CD4-positive, alpha-beta T cell treated with Interleukin-12 subunit alpha and Interleukin-12 subunit beta, for 1 hour (primary cell): ENCODE data around the gene CACNG5.

Experiments used
- DNase-seq: peaks from one replicate; pipeline ENCODE4 v3.0.0-alpha.2; 2020

CACNG5 gene

GRCh38 chr17:66834919-66835454, at the start of gene CACNG5:
TSS of gene CACNG5 (plus strand) at chr17:66835117. CDS start at chr17:66877333, 42,216 bp downstream.
- no peak for DNase-seq

DNA sequence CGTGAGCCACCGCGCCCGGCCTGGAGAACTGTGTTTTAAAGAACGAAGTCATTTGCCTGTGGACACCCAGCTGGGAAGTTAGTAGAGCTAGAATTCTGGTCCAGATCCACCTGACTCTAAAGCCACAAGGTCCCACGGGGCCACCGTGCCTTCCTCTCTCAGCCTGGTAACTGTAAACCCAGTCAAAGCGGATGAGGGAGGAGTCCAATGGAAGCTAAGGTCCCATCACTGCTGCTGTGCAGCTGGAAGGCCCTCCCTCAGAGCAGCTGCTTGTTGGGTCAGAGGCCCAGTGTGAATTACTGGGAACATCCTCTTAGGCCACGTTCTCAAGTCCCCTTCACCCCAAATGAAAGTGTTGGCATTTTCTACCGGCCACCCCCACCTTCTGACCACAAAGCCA, 48.8 kb upstream of the CACNG5 start:
- DNase-seq = no peak

DNA sequence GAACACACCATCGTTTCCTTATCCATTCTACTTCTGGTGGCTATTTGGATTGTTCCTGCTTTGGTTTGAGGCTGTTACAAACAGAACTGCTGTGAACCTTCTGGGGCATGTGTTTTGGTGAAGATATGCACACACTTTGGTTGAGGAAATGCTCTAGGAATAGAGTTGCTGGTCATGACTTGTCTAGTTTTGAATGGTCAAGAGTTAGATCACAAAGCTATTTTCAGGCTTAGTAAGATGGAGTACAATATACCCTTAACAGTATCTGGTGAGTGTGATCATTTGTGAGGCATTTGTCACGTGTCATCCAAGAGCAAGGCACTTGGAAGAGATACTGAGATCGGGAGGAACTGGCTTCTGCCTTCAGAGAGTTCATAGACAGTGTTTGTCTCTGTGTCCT, 47.0 kb upstream of the CACNG5 start:
- DNase-seq = no peak

DNA sequence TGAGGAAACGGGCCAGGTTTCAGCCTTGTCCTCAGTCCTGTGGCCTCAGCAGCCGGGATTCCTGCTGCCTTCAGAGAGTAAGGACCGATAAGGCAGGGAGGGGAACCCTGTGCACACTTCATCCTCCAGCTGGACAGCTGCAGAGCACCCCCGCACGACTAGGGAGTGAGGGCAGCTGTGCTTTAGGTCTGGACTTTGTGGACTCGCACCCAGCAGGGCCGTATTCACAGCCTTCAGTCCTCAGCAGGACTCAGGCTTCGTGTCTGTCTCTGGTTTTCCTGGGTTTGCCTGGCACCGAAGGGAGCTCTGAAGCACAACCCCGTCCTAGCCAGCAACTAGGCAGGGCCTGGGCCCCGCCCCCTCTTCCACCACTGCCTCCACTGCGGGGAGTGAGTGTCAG, 45.8 kb upstream of the CACNG5 start:
- DNase-seq = no peak

DNA sequence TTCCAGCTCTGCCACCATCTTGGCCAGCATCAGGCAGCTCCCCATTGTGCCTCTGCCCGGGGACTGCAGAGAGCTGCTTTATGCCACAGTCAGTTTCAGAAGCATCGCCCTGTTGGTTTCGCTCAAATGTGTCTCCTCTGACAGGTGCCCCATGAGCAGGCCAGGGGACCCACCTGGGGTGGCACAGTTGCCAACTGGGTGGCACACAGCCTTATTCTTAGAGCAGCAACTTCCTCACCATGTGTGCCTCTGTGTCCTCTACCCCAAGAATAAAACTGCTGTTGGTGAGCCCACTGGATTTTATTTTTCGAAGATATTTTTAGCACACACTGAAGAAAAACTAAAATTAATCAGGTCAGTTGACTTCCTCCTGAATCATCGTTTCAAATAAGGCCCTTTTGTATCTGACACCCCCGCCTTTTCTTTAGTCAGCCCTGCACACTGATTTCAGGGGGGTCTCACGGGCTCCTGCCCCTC, 44.9 kb upstream of the CACNG5 start:
- DNase-seq = no peak

DNA sequence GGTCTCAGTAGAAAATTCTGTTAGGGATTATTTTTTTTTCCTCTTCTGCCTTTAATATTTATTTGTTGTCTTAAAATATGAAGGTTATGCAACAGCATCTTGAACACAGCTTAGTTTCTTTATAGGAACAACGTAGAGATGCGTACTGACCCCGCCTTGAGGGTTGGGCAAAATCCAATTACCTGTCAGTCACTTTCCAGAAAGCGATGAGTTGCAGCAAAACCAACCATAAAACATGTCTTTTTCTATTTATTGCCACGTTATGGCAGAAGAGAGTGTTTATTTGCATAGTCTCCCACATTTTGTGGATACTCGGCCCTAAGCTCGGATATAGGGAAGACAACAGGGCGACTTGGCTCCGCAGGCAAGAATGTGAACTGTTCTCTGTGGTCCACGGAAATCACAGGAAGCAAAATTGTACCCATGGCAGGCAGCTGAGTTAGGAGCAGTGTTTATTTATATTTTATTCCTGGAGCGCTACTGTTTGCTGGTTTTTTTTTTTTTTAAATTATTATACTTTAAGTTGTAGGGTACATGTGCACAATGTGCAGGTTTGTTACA, 44.3 kb upstream of the CACNG5 start:
- no peak for DNase-seq

DNA sequence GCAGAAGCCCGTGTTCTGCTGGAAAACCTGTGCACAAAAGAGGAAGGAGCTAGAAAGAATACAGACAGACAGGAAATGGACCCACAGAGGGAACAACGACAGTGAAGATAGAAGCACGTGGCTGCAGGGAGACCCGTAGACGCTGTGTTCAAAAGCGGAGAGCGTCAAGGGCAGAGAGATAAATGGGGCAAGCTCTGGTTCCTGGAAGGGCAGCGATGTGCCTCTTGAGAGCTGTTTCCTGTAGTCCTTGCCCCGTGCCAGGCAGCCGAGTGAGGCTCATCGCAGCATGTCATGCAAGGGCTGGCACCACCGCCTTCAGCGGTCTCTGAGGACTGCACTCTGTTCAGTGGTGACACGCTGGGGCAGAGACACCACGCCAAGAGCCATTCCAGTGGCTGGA, 43.6 kb upstream of the CACNG5 start:
- DNase-seq = no peak

GRCh38 chr17:66793814-66794213, 41.1 kb upstream of the CACNG5 start:
- DNase-seq = no peak

- DNase-seq = no peak
Measured at GRCh38 chr17:66795486-66795885, 39.4 kb upstream of the CACNG5 start.

DNA sequence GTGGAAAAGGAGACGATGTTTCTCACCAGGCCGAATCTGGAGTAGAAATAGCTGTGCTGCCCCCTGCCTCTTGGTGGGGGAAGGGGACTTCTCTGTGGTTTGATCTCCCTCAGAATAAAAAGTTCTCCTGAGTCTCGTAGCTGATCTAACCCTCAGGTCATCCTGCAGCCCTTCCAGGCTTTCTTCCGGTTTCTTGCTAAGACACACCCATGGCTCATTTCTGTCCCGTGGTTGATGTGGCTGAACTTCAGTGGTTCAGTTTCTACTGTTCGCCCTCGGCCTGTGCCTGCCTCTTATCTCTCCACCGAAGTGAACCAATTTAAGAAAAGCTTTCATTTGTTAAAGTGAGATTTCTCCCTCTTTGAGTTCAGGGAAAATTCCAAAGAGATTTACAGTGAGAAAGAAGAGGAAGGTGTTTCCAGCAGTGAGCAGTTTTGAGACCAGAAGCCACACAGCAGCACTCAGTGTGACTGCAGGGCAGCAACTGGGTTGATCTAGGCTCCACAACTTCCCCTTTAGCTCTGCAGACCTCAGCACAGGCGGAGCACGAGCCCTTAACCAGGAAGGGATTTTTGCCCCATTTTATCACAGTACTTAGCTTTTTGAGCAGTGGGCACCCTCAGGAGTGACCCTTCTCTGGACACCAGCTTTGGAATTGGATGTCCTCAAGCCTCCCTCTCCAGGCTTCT, 34.9 kb upstream of the CACNG5 start:
- DNase-seq = no peak

GRCh38 chr17:66803474-66803951, 31.4 kb upstream of the CACNG5 start:
- DNase-seq = no peak

GRCh38 chr17:66805567-66805966, 29.4 kb upstream of the CACNG5 start:
- DNase-seq = no peak

GRCh38 chr17:66807182-66807581, 27.7 kb upstream of the CACNG5 start:
- DNase-seq = no peak

GRCh38 chr17:66809408-66809807, 25.5 kb upstream of the CACNG5 start:
- DNase-seq = no peak

- DNase-seq = no peak
Measured at GRCh38 chr17:66810951-66811682, 23.8 kb upstream of the CACNG5 start.

DNA sequence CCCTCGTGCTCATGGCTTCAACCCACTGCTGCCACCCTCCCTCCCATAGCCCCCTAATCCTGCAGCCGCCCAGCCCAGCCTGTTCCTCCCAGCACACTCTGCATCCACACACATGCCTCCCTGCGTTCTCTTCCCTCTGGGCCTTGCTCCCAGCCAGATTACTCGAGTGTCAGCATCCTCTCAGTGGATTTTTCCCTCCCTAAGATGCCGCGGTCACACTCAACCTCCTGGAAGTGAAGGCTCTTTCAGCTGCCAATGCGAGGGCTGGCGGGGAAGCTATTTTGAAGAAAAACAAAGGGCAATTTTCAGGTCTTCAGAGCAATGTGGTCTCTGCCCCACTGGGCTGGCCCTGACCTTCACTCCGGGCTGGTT, 23.2 kb upstream of the CACNG5 start:
- no peak for DNase-seq

DNA sequence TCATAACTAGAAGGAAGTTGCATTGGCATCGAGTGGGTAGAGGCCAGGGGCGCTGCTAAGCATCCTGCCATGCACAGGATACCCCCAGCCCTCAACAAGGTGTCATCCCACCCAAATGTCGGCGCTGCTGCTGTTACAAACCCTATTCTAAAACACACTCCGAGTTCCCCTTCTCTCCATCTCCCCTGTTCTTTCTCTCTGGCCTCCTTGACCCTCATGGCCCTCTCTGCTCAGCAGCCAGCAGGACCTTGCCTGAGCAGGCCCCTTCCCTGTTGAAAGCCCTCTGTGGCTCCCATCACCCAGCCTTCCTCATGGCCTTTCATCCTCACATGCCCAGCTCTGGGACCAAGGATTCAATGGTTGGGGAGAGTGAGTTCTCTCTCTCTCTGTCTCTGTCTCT, 22.3 kb upstream of the CACNG5 start:
- no peak for DNase-seq

DNA sequence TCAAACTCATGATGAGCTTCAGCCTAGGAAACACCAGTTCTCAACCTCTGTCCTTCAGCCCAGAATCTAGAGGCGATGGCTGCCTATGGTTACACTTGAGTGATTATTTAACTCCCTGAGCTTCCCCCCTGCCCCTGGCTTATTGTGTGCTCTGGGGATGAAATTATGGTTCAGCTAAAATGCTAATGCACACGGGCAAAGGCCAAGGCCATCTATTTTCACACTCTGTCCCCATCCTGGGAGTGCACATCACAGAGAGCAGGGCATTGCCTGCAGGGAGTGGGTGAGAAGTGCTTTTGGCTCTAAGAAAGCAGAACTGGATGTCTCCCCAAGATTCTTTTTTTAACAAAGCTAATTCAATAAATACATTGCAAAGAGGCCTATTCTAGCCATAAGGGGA, 21.6 kb upstream of the CACNG5 start:
- DNase-seq = no peak

DNA sequence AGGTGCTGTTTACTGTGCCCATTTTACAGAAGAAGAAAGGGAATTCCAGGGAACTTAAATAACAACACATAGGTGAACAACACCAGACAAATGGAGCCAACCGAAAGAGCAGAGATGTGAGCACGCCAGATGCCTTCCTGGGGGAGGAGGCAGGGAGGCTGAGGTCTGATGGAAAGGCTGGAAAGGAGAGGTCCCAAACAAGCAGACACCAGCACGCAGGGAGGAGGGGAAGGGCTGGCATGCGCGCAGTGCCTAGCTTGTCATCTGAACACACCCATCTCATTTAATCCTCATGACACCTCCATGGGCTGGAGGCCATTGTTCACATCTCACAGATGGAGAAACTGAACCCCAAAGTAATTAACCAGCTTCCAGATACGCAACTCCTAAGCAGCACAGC, 20.9 kb upstream of the CACNG5 start:
- DNase-seq = no peak

DNA sequence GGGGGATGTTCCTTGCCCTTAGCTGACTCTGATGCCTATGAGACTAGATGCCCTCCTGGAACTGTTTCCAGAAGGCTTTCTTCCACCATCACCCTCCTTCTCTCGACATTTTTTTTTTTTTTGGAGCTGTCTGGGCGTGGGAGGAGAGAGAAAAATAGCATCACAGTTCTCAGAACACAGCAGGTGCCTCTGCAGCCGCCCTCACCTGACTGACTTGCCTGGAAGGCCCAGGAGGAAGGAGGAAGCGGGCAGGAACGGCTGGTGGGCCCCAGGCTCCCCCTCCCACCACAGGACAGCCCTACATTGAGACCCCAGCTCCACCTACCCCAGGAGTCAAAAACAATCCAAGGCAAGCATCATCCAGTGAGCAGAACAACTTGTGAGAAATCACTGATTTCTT, 20.3 kb upstream of the CACNG5 start:
- no peak for DNase-seq

DNA sequence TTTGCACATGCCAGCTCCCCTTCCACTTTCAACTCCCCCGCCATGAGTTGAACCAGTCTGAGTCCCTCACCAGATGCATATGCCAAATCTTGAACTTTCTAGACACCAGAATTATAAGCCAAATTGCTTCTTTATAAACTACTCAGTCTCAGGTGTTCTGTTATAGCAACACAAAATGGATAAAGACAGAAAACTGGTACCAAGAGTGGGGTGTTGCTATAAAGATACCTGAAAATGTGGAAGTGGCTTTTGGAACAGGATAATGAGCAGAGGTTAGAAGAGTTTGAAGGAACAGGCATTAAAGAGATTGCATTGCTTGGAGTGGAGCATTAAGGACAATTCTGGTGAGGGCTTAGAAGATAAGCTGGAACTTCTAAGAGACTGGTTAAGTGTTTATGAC, 17.2 kb upstream of the CACNG5 start:
- no peak for DNase-seq

DNA sequence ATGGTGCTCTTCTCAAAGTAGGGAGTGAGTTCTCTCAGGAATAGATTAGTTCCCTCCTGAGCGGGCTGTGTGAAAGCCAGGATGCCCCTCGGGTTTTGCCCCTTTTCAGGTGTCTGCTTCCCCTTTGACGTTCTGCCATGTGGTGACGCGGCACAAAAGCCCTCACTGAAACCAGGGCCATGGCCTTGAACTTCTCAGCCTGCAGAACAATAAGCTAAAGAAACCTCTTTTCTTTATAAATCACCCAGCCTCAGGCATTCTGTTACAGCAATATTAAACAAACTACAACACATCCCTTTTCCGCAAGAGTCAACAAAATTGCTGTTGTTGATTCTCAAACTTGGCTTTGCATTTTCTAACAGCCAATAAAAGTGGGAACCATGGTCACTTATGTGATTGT, 15.5 kb upstream of the CACNG5 start:
- DNase-seq = no peak

- DNase-seq = no peak
Measured at GRCh38 chr17:66822009-66822408, 12.9 kb upstream of the CACNG5 start.

- DNase-seq = no peak
Measured at GRCh38 chr17:66826856-66827255, 8.1 kb upstream of the CACNG5 start.
